ENCODE results near the gene QSOX2. TPM values are rescaled to one million over a fixed set of nuclear protein-coding genes. Genes with fewer than 3 reads are reported as not detected.

Gene QSOX2
- total and polyA plus RNA-seq, 2 experiments from 2014 or later, result 9.2 to 29.2 TPM

DNA sequence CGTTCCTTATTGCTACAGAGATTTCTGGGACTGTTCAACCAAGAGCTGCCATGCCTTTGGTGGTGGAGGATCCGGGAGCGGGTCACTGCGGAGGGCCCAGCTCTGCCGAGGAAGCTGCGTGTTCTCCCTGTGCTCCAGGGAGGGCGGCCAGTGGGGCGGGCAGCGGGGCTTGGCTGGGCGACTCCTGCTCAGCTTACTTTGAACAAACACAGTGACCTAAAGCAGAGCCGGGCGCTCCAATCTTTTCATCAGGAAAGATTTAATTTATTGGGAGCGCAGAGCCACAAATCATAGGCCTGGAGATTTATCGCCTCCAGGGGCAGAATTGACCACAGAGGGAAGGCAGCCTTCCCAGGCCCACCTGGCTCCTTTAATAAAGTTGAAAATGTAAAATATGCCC lies 68.4 kb downstream of the QSOX2 start:
- no peaks in the 10 kb centered on the region for H3K4me1 ChIP-seq (ENCODE audit: insufficient read depth)
- H2AFZ ChIP-seq, result no peak overlapping the region
- peaks cover 16% of the 10 kb centered on the region for H3K4me1 Mint-ChIP-seq
- no peak overlapping the region for H3K4me2 ChIP-seq
- no peak overlapping the region for H3K4me3 ChIP-seq
- H3K4me3 Mint-ChIP-seq, result no peak overlapping the region
- no peaks in the 10 kb centered on the region for H3K36me3 ChIP-seq (ENCODE audit: insufficient read depth)
- H3K27me3 Mint-ChIP-seq (ENCODE audit: insufficient read depth, low read depth, poor library complexity), result peaks cover 14% of the 10 kb centered on the region
- H3K9me2 ChIP-seq (ENCODE audit: insufficient read depth), result no peaks in the 10 kb centered on the region
- DNase-seq (ENCODE audit: low spot score) (peak; percentile 11), ATAC-seq (no peak)
- no peaks in the 10 kb centered on the region for H3K9me3 Mint-ChIP-seq
- no peaks in the 10 kb centered on the region for H3K79me2 ChIP-seq (replicated peaks; ENCODE audit: insufficient read depth)
- no peaks in the 10 kb centered on the region for H3K27me3 ChIP-seq (ENCODE audit: insufficient read depth)
- H3K27ac ChIP-seq (ENCODE audit: low read depth), result no peak overlapping the region
- no peak overlapping the region for H3K27ac Mint-ChIP-seq
- no peaks in the 10 kb centered on the region; the same call in 2 of the 3 replicates for H3K36me3 Mint-ChIP-seq (ENCODE audit: low read depth)
- H4K20me1 ChIP-seq (replicated peaks; ENCODE audit: insufficient read depth), result no peaks in the 10 kb centered on the region
- H3F3A ChIP-seq (replicated peaks; ENCODE audit: low read depth), result no peaks in the 10 kb centered on the region
- TF ChIP-seq EZH2 (IDR thresholded peaks at IDR 0.05; ENCODE audit: low read depth, unreplicated experiment), result no peak
- TF ChIP-seq, protein P1, sequence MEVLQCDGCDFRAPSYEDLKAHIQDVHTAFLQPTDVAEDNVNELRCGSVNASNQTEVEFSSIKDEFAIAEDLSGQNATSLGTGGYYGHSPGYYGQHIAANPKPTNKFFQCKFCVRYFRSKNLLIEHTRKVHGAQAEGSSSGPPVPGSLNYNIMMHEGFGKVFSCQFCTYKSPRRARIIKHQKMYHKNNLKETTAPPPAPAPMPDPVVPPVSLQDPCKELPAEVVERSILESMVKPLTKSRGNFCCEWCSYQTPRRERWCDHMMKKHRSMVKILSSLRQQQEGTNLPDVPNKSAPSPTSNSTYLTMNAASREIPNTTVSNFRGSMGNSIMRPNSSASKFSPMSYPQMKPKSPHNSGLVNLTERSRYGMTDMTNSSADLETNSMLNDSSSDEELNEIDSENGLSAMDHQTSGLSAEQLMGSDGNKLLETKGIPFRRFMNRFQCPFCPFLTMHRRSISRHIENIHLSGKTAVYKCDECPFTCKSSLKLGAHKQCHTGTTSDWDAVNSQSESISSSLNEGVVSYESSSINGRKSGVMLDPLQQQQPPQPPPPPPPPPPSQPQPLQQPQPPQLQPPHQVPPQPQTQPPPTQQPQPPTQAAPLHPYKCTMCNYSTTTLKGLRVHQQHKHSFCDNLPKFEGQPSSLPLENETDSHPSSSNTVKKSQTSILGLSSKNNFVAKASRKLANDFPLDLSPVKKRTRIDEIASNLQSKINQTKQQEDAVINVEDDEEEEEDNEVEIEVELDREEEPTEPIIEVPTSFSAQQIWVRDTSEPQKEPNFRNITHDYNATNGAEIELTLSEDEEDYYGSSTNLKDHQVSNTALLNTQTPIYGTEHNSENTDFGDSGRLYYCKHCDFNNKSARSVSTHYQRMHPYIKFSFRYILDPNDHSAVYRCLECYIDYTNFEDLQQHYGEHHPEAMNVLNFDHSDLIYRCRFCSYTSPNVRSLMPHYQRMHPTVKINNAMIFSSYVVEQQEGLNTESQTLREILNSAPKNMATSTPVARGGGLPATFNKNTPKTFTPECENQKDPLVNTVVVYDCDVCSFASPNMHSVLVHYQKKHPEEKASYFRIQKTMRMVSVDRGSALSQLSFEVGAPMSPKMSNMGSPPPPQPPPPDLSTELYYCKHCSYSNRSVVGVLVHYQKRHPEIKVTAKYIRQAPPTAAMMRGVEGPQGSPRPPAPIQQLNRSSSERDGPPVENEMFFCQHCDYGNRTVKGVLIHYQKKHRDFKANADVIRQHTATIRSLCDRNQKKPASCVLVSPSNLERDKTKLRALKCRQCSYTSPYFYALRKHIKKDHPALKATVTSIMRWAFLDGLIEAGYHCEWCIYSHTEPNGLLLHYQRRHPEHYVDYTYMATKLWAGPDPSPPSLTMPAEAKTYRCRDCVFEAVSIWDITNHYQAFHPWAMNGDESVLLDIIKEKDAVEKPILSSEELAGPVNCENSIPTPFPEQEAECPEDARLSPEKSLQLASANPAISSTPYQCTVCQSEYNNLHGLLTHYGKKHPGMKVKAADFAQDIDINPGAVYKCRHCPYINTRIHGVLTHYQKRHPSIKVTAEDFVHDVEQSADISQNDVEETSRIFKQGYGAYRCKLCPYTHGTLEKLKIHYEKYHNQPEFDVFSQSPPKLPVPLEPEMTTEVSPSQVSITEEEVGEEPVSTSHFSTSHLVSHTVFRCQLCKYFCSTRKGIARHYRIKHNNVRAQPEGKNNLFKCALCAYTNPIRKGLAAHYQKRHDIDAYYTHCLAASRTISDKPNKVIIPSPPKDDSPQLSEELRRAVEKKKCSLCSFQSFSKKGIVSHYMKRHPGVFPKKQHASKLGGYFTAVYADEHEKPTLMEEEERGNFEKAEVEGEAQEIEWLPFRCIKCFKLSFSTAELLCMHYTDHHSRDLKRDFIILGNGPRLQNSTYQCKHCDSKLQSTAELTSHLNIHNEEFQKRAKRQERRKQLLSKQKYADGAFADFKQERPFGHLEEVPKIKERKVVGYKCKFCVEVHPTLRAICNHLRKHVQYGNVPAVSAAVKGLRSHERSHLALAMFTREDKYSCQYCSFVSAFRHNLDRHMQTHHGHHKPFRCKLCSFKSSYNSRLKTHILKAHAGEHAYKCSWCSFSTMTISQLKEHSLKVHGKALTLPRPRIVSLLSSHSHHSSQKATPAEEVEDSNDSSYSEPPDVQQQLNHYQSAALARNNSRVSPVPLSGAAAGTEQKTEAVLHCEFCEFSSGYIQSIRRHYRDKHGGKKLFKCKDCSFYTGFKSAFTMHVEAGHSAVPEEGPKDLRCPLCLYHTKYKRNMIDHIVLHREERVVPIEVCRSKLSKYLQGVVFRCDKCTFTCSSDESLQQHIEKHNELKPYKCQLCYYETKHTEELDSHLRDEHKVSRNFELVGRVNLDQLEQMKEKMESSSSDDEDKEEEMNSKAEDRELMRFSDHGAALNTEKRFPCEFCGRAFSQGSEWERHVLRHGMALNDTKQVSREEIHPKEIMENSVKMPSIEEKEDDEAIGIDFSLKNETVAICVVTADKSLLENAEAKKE (CRISPR knock-in tag; IDR thresholded peaks at IDR 0.05), result no peak
- TF ChIP-seq NANOG (IDR thresholded peaks at IDR 0.05; ENCODE audit: borderline replicate concordance), result no peak
- no peak for TF ChIP-seq POLR2AphosphoS5 (IDR thresholded peaks at IDR 0.05; ENCODE audit: low read depth)
- TF ChIP-seq, protein P2, sequence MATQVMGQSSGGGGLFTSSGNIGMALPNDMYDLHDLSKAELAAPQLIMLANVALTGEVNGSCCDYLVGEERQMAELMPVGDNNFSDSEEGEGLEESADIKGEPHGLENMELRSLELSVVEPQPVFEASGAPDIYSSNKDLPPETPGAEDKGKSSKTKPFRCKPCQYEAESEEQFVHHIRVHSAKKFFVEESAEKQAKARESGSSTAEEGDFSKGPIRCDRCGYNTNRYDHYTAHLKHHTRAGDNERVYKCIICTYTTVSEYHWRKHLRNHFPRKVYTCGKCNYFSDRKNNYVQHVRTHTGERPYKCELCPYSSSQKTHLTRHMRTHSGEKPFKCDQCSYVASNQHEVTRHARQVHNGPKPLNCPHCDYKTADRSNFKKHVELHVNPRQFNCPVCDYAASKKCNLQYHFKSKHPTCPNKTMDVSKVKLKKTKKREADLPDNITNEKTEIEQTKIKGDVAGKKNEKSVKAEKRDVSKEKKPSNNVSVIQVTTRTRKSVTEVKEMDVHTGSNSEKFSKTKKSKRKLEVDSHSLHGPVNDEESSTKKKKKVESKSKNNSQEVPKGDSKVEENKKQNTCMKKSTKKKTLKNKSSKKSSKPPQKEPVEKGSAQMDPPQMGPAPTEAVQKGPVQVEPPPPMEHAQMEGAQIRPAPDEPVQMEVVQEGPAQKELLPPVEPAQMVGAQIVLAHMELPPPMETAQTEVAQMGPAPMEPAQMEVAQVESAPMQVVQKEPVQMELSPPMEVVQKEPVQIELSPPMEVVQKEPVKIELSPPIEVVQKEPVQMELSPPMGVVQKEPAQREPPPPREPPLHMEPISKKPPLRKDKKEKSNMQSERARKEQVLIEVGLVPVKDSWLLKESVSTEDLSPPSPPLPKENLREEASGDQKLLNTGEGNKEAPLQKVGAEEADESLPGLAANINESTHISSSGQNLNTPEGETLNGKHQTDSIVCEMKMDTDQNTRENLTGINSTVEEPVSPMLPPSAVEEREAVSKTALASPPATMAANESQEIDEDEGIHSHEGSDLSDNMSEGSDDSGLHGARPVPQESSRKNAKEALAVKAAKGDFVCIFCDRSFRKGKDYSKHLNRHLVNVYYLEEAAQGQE (IDR thresholded peaks at IDR 0.05; ENCODE audit: unreplicated experiment), result no peak
- TF ChIP-seq, protein P3, sequence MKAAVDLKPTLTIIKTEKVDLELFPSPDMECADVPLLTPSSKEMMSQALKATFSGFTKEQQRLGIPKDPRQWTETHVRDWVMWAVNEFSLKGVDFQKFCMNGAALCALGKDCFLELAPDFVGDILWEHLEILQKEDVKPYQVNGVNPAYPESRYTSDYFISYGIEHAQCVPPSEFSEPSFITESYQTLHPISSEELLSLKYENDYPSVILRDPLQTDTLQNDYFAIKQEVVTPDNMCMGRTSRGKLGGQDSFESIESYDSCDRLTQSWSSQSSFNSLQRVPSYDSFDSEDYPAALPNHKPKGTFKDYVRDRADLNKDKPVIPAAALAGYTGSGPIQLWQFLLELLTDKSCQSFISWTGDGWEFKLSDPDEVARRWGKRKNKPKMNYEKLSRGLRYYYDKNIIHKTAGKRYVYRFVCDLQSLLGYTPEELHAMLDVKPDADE (IDR thresholded peaks at IDR 0.05), result no peak
- no peak for TF ChIP-seq JUNB (IDR thresholded peaks at IDR 0.05; ENCODE audit: unreplicated experiment)
- TF ChIP-seq ZNF331 (CRISPR knock-in tag; IDR thresholded peaks at IDR 0.05; ENCODE audit: low read depth), result no peak
- no peak for TF ChIP-seq STAT1 (IDR thresholded peaks at IDR 0.05; ENCODE audit: unreplicated experiment)
- TF ChIP-seq ZNF114 (CRISPR knock-in tag; IDR thresholded peaks at IDR 0.05), result no peak
- no peak for TF ChIP-seq CREB1 (CRISPR knock-in tag; IDR thresholded peaks at IDR 0.05; ENCODE audit: low read depth)
- TF ChIP-seq EZH2phosphoT487 (IDR thresholded peaks at IDR 0.05; ENCODE audit: unreplicated experiment), result no peak
